MM.1S (cell line): ENCODE data around the gene DCANP1.
"Not testable (repeated sequence)": the region's sequence is repeated elsewhere in the genome, so short reads cannot be mapped to it uniquely, and the experiment has no call there.

Experiments used
- DNase-seq: peaks from one replicate; pipeline ENCODE4 v3.0.0-alpha.2; 2015
- H2AFZ ChIP-seq: fragments of 300-600 bp; sonication (generic); 2 replicates; pipeline ENCODE4 v1.6.0; 2016; ENCODE audit warnings: antibody characterized with exemption, low read length
- H3F3A ChIP-seq: fragments of 300-600 bp; sonication (generic); 2 replicates; pipeline ENCODE4 v1.6.1; 2016; ENCODE audit warnings: mild to moderate bottlenecking, antibody characterized with exemption, low read length, moderate library complexity, mixed read lengths; ENCODE audit not compliant: insufficient read depth
- H3K27ac ChIP-seq: fragments of 300-600 bp; sonication (generic); 2 replicates; pipeline ENCODE4 v1.5.1; 2016; ENCODE audit warnings: mild to moderate bottlenecking, low read length
- H3K27me3 ChIP-seq: fragments of 300-600 bp; sonication (generic); replicated peaks from 2 replicates; pipeline ENCODE4 v1.6.0; 2016; ENCODE audit warnings: low read length; ENCODE audit not compliant: insufficient read depth
- H3K36me3 ChIP-seq: fragments of 300-600 bp; sonication (generic); replicated peaks from 2 replicates; pipeline ENCODE4 v1.6.1; 2016; ENCODE audit warnings: mild to moderate bottlenecking, low read length, mixed read lengths; ENCODE audit not compliant: insufficient read depth
- H3K4me1 ChIP-seq: fragments of 300-600 bp; sonication (generic); 2 replicates; pipeline ENCODE4 v1.6.1; 2016; ENCODE audit warnings: low read length, mixed read lengths
- H3K4me2 ChIP-seq: fragments of 300-600 bp; sonication (generic); 2 replicates; pipeline ENCODE4 v1.6.0; 2016; ENCODE audit warnings: low read depth, low read length
- H3K4me3 ChIP-seq: fragments of 300-600 bp; sonication (generic); 2 replicates; pipeline ENCODE4 v1.5.1; 2016; ENCODE audit warnings: low read length, mixed read lengths
- H3K79me2 ChIP-seq: fragments of 300-600 bp; sonication (generic); 2 replicates; pipeline ENCODE4 v1.6.1; 2016; ENCODE audit warnings: mixed run types, low read length, mixed read lengths
- H3K9ac ChIP-seq: fragments of 300-600 bp; sonication (generic); 2 replicates; pipeline ENCODE4 v1.6.1; 2016; ENCODE audit warnings: low read length, mixed read lengths
- H3K9me2 ChIP-seq: fragments of 300-600 bp; sonication (generic); replicated peaks from 2 replicates; pipeline ENCODE4 v1.6.1; 2016; ENCODE audit warnings: mild to moderate bottlenecking, low read length, mixed read lengths; ENCODE audit not compliant: insufficient read depth
- H3K9me3 ChIP-seq: fragments of 300-600 bp; sonication (generic); replicated peaks from 2 replicates; pipeline ENCODE4 v1.6.1; 2016; ENCODE audit warnings: mild to moderate bottlenecking, low read length, mixed read lengths; ENCODE audit not compliant: insufficient read depth
- H4K20me1 ChIP-seq: fragments of 300-600 bp; sonication (generic); 2 replicates; pipeline ENCODE4 v1.6.1; 2016; ENCODE audit warnings: mild to moderate bottlenecking, low read length, moderate library complexity, mixed read lengths; ENCODE audit not compliant: insufficient read depth
- EZH2 ChIP-seq: fragments of 300-600 bp; sonication (generic); optimal IDR thresholded peaks from 2 replicates; pipeline ENCODE3; 2017; ENCODE audit warnings: low read depth, mild to moderate bottlenecking, antibody characterized with exemption, low read length, mixed read lengths
- EZH2phosphoT487 ChIP-seq: fragments of 300-600 bp; sonication (generic); IDR thresholded peaks from 2 replicates; pipeline ENCODE4 v1.6.1; 2018; ENCODE audit warnings: antibody characterized with exemption, low read length
- TF ChIP-seq, protein P1 (sequence below): fragments of 300-600 bp; sonication (generic); IDR thresholded peaks from 2 replicates; pipeline ENCODE4 v1.5.1; 2016; ENCODE audit warnings: antibody characterized with exemption, low read length, mixed read lengths

DCANP1 gene, protein sequence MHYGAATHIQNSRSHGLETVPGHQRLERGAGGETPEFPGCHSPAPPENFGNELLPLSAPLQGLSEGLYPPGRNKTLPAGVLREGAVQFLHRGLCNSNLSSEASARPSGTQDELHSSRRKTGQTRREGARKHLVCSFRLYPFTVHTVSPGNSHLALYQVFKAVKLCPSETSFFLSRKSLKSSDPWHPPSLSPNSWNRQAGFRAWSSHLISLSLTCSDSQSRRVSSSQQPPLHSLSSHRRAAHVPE

GRCh38 chr5:135447298-135447929 lies at the start of gene DCANP1:
Gene DCANP1 (minus strand): TSS chr5:135447348. CDS start chr5:135447108, 240 bp downstream.
- H3K36me3 ChIP-seq, result no peaks in the 10 kb centered on the region
- H2AFZ ChIP-seq, result no peak within 1 kb of the TSS
- no peaks in the 10 kb centered on the region for H4K20me1 ChIP-seq
- no peak within 1 kb of the TSS for H3K9ac ChIP-seq
- H3K4me2 ChIP-seq, result no peak within 1 kb of the TSS
- no peaks in the 10 kb centered on the region for H3F3A ChIP-seq
- H3K9me2 ChIP-seq, result no peaks in the 10 kb centered on the region
- H3K4me3 ChIP-seq, result no peak within 1 kb of the TSS
- H3K27ac ChIP-seq, result no peak within 1 kb of the TSS
- H3K27me3 ChIP-seq, result no peaks in the 10 kb centered on the region
- no peaks in the 10 kb centered on the region for H3K79me2 ChIP-seq
- TF ChIP-seq EZH2phosphoT487 (no peak), EZH2 (no peak)
- TF ChIP-seq, protein P1, sequence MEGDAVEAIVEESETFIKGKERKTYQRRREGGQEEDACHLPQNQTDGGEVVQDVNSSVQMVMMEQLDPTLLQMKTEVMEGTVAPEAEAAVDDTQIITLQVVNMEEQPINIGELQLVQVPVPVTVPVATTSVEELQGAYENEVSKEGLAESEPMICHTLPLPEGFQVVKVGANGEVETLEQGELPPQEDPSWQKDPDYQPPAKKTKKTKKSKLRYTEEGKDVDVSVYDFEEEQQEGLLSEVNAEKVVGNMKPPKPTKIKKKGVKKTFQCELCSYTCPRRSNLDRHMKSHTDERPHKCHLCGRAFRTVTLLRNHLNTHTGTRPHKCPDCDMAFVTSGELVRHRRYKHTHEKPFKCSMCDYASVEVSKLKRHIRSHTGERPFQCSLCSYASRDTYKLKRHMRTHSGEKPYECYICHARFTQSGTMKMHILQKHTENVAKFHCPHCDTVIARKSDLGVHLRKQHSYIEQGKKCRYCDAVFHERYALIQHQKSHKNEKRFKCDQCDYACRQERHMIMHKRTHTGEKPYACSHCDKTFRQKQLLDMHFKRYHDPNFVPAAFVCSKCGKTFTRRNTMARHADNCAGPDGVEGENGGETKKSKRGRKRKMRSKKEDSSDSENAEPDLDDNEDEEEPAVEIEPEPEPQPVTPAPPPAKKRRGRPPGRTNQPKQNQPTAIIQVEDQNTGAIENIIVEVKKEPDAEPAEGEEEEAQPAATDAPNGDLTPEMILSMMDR, result no peak
- no peaks in the 10 kb centered on the region for H3K9me3 ChIP-seq
- H3K4me1 ChIP-seq, result no peaks in the 10 kb centered on the region; the same call in 1 of the 2 replicates
- no peak for DNase-seq

GRCh38 chr5:135495531-135495930 lies 48.4 kb upstream of the DCANP1 start:
- not testable (repeated sequence) for H3K9me3 ChIP-seq, H3K4me2 ChIP-seq, H3K9ac ChIP-seq, H3K9me2 ChIP-seq, H3K27me3 ChIP-seq, DNase-seq, H3K27ac ChIP-seq, H3K4me3 ChIP-seq, H3K36me3 ChIP-seq, H3F3A ChIP-seq, H4K20me1 ChIP-seq, H3K4me1 ChIP-seq, H2AFZ ChIP-seq, H3K79me2 ChIP-seq

- Histone ChIP-seq H3K9me2 (no peaks in the 10 kb centered on the region), H4K20me1 (no peaks in the 10 kb centered on the region), H3K36me3 (no peaks in the 10 kb centered on the region), H3F3A (no peaks in the 10 kb centered on the region), H3K79me2 (no peaks in the 10 kb centered on the region), H3K4me1 (no peaks in the 10 kb centered on the region), H3K9ac (no peak overlapping the region), H3K27ac (no peak overlapping the region), H3K4me3 (no peak overlapping the region), H3K4me2 (no peak overlapping the region), H3K27me3 (peaks cover 13% of the 10 kb centered on the region; the same call in 1 of the 2 replicates), H3K9me3 (no peaks in the 10 kb centered on the region), H2AFZ (no peak overlapping the region)
- no peak for DNase-seq
- TF ChIP-seq, protein P1, result no peak
- TF ChIP-seq EZH2phosphoT487 (no peak), EZH2 (no peak)
Measured at GRCh38 chr5:135494196-135494595, 47.0 kb upstream of the DCANP1 start.
